ENCODE data around the gene CXCL12.

CXCL12 gene

GRCh38 chr10:44361109-44361508 lies 23.8 kb downstream of the CXCL12 start:
- H3K27ac ChIP-seq (ENCODE audit: low read depth, low read length, severe bottlenecking) = no peak overlapping the region
- no peaks in the 10 kb centered on the region for H3K9me3 ChIP-seq (ENCODE audit: control insufficient read depth, low read length)
- H3K4me1 ChIP-seq (ENCODE audit: control insufficient read depth, insufficient read depth, low read length, poor library complexity, severe bottlenecking) = no peaks in the 10 kb centered on the region
- WGBS, 2 experiments (ENCODE audit: insufficient coverage in 2 of 2) = 38% methylated on average over 1 of the region's 1 CpG; no CpG with 5 or more reads in 1 of the 2 experiments
- H3K36me3 ChIP-seq (ENCODE audit: control insufficient read depth, insufficient read depth, low read length) = no peaks in the 10 kb centered on the region
- H3K4me3 ChIP-seq (ENCODE audit: extremely low read depth, insufficient read depth, low read length, poor library complexity, severe bottlenecking) = no peak overlapping the region

- WGBS, 2 experiments (ENCODE audit: insufficient coverage in 2 of 2) = 80 to 82% methylated on average over 7 to 8 of the region's 8 CpGs
- no peak overlapping the region for H3K27ac ChIP-seq (ENCODE audit: low read depth, low read length, severe bottlenecking)
- H3K36me3 ChIP-seq (ENCODE audit: control insufficient read depth, insufficient read depth, low read length) = no peaks in the 10 kb centered on the region
These were observed 26.7 kb downstream of the CXCL12 start for GRCh38 chr10:44358080-44358771.

GRCh38 chr10:44357023-44357540 lies 27.8 kb downstream of the CXCL12 start:
- peaks cover 9% of the 10 kb centered on the region for H3K4me1 ChIP-seq (ENCODE audit: control insufficient read depth, insufficient read depth, low read length, poor library complexity, severe bottlenecking)
- 94% methylated on average over 7 to 9 of the region's 10 CpGs for WGBS, 2 experiments (ENCODE audit: insufficient coverage in 2 of 2)
- H3K9me3 ChIP-seq (ENCODE audit: control insufficient read depth, low read length) = no peaks in the 10 kb centered on the region
- H3K4me3 ChIP-seq (ENCODE audit: extremely low read depth, insufficient read depth, low read length, poor library complexity, severe bottlenecking) = no peak overlapping the region
- H3K36me3 ChIP-seq (ENCODE audit: control insufficient read depth, insufficient read depth, low read length) = no peaks in the 10 kb centered on the region
- no peak overlapping the region for H3K27ac ChIP-seq (ENCODE audit: low read depth, low read length, severe bottlenecking)

More at GRCh38 chr10:44358080-44358771, 26.7 kb downstream of the CXCL12 start:
- Histone ChIP-seq H3K4me1 (ENCODE audit: control insufficient read depth, insufficient read depth, low read length, poor library complexity, severe bottlenecking) (no peaks in the 10 kb centered on the region), H3K4me3 (ENCODE audit: extremely low read depth, insufficient read depth, low read length, poor library complexity, severe bottlenecking) (no peak overlapping the region), H3K9me3 (ENCODE audit: control insufficient read depth, low read length) (no peaks in the 10 kb centered on the region)

GRCh38 chr10:44356139-44357022 lies 28.5 kb downstream of the CXCL12 start:
- no peak overlapping the region for H3K27ac ChIP-seq (ENCODE audit: low read depth, low read length, severe bottlenecking)
- 82 to 85% methylated on average over 12 of the region's 20 CpGs for WGBS, 2 experiments (ENCODE audit: insufficient coverage in 2 of 2)
- no peaks in the 10 kb centered on the region for H3K9me3 ChIP-seq (ENCODE audit: control insufficient read depth, low read length)
- H3K4me1 ChIP-seq (ENCODE audit: control insufficient read depth, insufficient read depth, low read length, poor library complexity, severe bottlenecking) = peaks cover 14% of the 10 kb centered on the region
- no peak overlapping the region for H3K4me3 ChIP-seq (ENCODE audit: extremely low read depth, insufficient read depth, low read length, poor library complexity, severe bottlenecking)
- H3K36me3 ChIP-seq (ENCODE audit: control insufficient read depth, insufficient read depth, low read length) = no peaks in the 10 kb centered on the region

- WGBS, 2 experiments (ENCODE audit: insufficient coverage in 2 of 2) = 71% methylated on average over 2 of the region's 3 CpGs; no CpG with 5 or more reads in 1 of the 2 experiments
These were observed 29.3 kb downstream of the CXCL12 start for GRCh38 chr10:44355630-44356029.

GRCh38 chr10:44354771-44355170 lies 30.1 kb downstream of the CXCL12 start:
- H3K4me1 ChIP-seq (ENCODE audit: control insufficient read depth, insufficient read depth, low read length, poor library complexity, severe bottlenecking) = peaks cover 14% of the 10 kb centered on the region
- H3K9me3 ChIP-seq (ENCODE audit: control insufficient read depth, low read length) = no peaks in the 10 kb centered on the region
- WGBS, 2 experiments (ENCODE audit: insufficient coverage in 2 of 2) = 89 to 90% methylated on average over 1 of the region's 2 CpGs
- no peaks in the 10 kb centered on the region for H3K36me3 ChIP-seq (ENCODE audit: control insufficient read depth, insufficient read depth, low read length)
- no peak overlapping the region for H3K4me3 ChIP-seq (ENCODE audit: extremely low read depth, insufficient read depth, low read length, poor library complexity, severe bottlenecking)
- no peak overlapping the region for H3K27ac ChIP-seq (ENCODE audit: low read depth, low read length, severe bottlenecking)

More at GRCh38 chr10:44355630-44356029, 29.3 kb downstream of the CXCL12 start:
- peaks cover 14% of the 10 kb centered on the region for H3K4me1 ChIP-seq (ENCODE audit: control insufficient read depth, insufficient read depth, low read length, poor library complexity, severe bottlenecking)
- H3K36me3 ChIP-seq (ENCODE audit: control insufficient read depth, insufficient read depth, low read length) = no peaks in the 10 kb centered on the region
- no peak overlapping the region for H3K4me3 ChIP-seq (ENCODE audit: extremely low read depth, insufficient read depth, low read length, poor library complexity, severe bottlenecking)
- no peaks in the 10 kb centered on the region for H3K9me3 ChIP-seq (ENCODE audit: control insufficient read depth, low read length)
- no peak overlapping the region for H3K27ac ChIP-seq (ENCODE audit: low read depth, low read length, severe bottlenecking)

- H3K9me3 ChIP-seq (ENCODE audit: control insufficient read depth, low read length) = no peaks in the 10 kb centered on the region
These were observed 31.2 kb downstream of the CXCL12 start for GRCh38 chr10:44353721-44354120.

GRCh38 chr10:44353128-44353390 lies 31.8 kb downstream of the CXCL12 start:
- 80 to 91% methylated on average over 3 to 4 of the region's 4 CpGs for WGBS, 2 experiments (ENCODE audit: insufficient coverage in 2 of 2)
- Histone ChIP-seq H3K27ac (ENCODE audit: low read depth, low read length, severe bottlenecking) (no peak overlapping the region), H3K9me3 (ENCODE audit: control insufficient read depth, low read length) (no peaks in the 10 kb centered on the region), H3K4me1 (ENCODE audit: control insufficient read depth, insufficient read depth, low read length, poor library complexity, severe bottlenecking) (peaks cover 14% of the 10 kb centered on the region), H3K4me3 (ENCODE audit: extremely low read depth, insufficient read depth, low read length, poor library complexity, severe bottlenecking) (no peak overlapping the region), H3K36me3 (ENCODE audit: control insufficient read depth, insufficient read depth, low read length) (no peaks in the 10 kb centered on the region)

More at GRCh38 chr10:44353721-44354120, 31.2 kb downstream of the CXCL12 start:
- Histone ChIP-seq H3K4me3 (ENCODE audit: extremely low read depth, insufficient read depth, low read length, poor library complexity, severe bottlenecking) (no peak overlapping the region), H3K27ac (ENCODE audit: low read depth, low read length, severe bottlenecking) (no peak overlapping the region), H3K4me1 (ENCODE audit: control insufficient read depth, insufficient read depth, low read length, poor library complexity, severe bottlenecking) (peaks cover 14% of the 10 kb centered on the region), H3K36me3 (ENCODE audit: control insufficient read depth, insufficient read depth, low read length) (no peaks in the 10 kb centered on the region)
- 93 to 99% methylated on average over 6 to 7 of the region's 7 CpGs for WGBS, 2 experiments (ENCODE audit: insufficient coverage in 2 of 2)

- Histone ChIP-seq H3K4me3 (ENCODE audit: extremely low read depth, insufficient read depth, low read length, poor library complexity, severe bottlenecking) (no peak overlapping the region), H3K9me3 (ENCODE audit: control insufficient read depth, low read length) (no peaks in the 10 kb centered on the region), H3K36me3 (ENCODE audit: control insufficient read depth, insufficient read depth, low read length) (no peaks in the 10 kb centered on the region), H3K27ac (ENCODE audit: low read depth, low read length, severe bottlenecking) (peak overlapping the region; percentile 66), H3K4me1 (ENCODE audit: control insufficient read depth, insufficient read depth, low read length, poor library complexity, severe bottlenecking) (peaks cover 14% of the 10 kb centered on the region)
- 74 to 93% methylated on average over 4 to 10 of the region's 11 CpGs for WGBS, 2 experiments (ENCODE audit: insufficient coverage in 2 of 2)
These were observed 32.4 kb downstream of the CXCL12 start for GRCh38 chr10:44352316-44353127.

- Histone ChIP-seq H3K4me3 (ENCODE audit: extremely low read depth, insufficient read depth, low read length, poor library complexity, severe bottlenecking) (no peak overlapping the region), H3K9me3 (ENCODE audit: control insufficient read depth, low read length) (no peaks in the 10 kb centered on the region), H3K27ac (ENCODE audit: low read depth, low read length, severe bottlenecking) (no peak overlapping the region), H3K4me1 (ENCODE audit: control insufficient read depth, insufficient read depth, low read length, poor library complexity, severe bottlenecking) (peaks cover 14% of the 10 kb centered on the region), H3K36me3 (ENCODE audit: control insufficient read depth, insufficient read depth, low read length) (no peaks in the 10 kb centered on the region)
- 89 to 90% methylated on average over 2 to 4 of the region's 5 CpGs for whole genome bisulfite sequencing, 2 experiments (ENCODE audit: insufficient coverage in 2 of 2)
These were observed 36.4 kb downstream of the CXCL12 start for GRCh38 chr10:44348496-44348895.

Data from mesodermal cell (in vitro differentiated cells).